Memory B cell (primary cell): ENCODE data around the gene ACOT7.
"Not testable (repeated sequence)": the region's sequence is repeated elsewhere in the genome, so short reads cannot be mapped to it uniquely, and the experiment has no call there.

Experiments used
- ATAC-seq: fragments of 150-1000 bp; cut with Tn5 transposase; 2 replicates; pipeline ENCODE4 v1.10.0; 2021; ENCODE audit warnings: low read depth, mild to moderate bottlenecking, moderate library complexity
- DNase-seq, 2 donors: peaks; one replicate each; pipeline ENCODE4 v3.0.0; 2022; ENCODE audit warnings: low spot score in 2 of 2
- H3K27ac Mint-ChIP-seq: one replicate; pipeline ENCODE4 v1.8.0; 2022; ENCODE audit warnings: mild to moderate bottlenecking, moderate library complexity, mixed read lengths
- H3K27me3 Mint-ChIP-seq: one replicate; pipeline ENCODE4 v1.8.0; 2022; ENCODE audit warnings: mixed read lengths
- H3K36me3 Mint-ChIP-seq: one replicate; pipeline ENCODE4 v1.8.0; 2022; ENCODE audit warnings: mild to moderate bottlenecking, mixed read lengths
- H3K4me1 Mint-ChIP-seq: one replicate; pipeline ENCODE4 v1.8.0; 2022; ENCODE audit warnings: mixed read lengths
- H3K4me3 Mint-ChIP-seq: one replicate; pipeline ENCODE4 v1.8.0; 2022; ENCODE audit warnings: mild to moderate bottlenecking, moderate library complexity, mixed read lengths
- H3K9me3 Mint-ChIP-seq: one replicate; pipeline ENCODE4 v1.8.0; 2022; ENCODE audit warnings: mixed read lengths

The ACOT7 gene

GRCh38 chr1:6372236-6372635 lies 21.3 kb downstream of the ACOT7 start:
- not testable (repeated sequence) for H3K27me3 Mint-ChIP-seq, H3K4me1 Mint-ChIP-seq, DNase-seq, H3K9me3 Mint-ChIP-seq, H3K4me3 Mint-ChIP-seq, H3K27ac Mint-ChIP-seq, H3K36me3 Mint-ChIP-seq, ATAC-seq

GRCh38 chr1:6370006-6370405 lies 23.6 kb downstream of the ACOT7 start:
- Mint-ChIP-seq H3K27me3 (peaks cover 4% of the 10 kb centered on the region), H3K27ac (no peak overlapping the region), H3K4me1 (no peaks in the 10 kb centered on the region), H3K36me3 (peaks cover 6% of the 10 kb centered on the region), H3K9me3 (no peaks in the 10 kb centered on the region), H3K4me3 (no peak overlapping the region)
- ATAC-seq (no peak), DNase-seq (no peak)

- H3K36me3 Mint-ChIP-seq: peaks cover 6% of the 10 kb centered on the region
- no peak overlapping the region for H3K27ac Mint-ChIP-seq
- DNase-seq (no peak), ATAC-seq (no peak)
- no peak overlapping the region for H3K4me3 Mint-ChIP-seq
- no peaks in the 10 kb centered on the region for H3K9me3 Mint-ChIP-seq
- H3K27me3 Mint-ChIP-seq: peaks cover 4% of the 10 kb centered on the region
- peaks cover 6% of the 10 kb centered on the region for H3K4me1 Mint-ChIP-seq
These were observed 26.1 kb downstream of the ACOT7 start for GRCh38 chr1:6367381-6368012.

GRCh38 chr1:6365047-6365446 lies 28.5 kb downstream of the ACOT7 start:
- peaks cover 3% of the 10 kb centered on the region for H3K36me3 Mint-ChIP-seq
- peaks cover 6% of the 10 kb centered on the region for H3K4me1 Mint-ChIP-seq

GRCh38 chr1:6363085-6363884 lies 30.3 kb downstream of the ACOT7 start:
- not testable (repeated sequence) for H3K36me3 Mint-ChIP-seq, H3K27ac Mint-ChIP-seq, H3K9me3 Mint-ChIP-seq, ATAC-seq, H3K27me3 Mint-ChIP-seq, H3K4me3 Mint-ChIP-seq
- H3K4me1 Mint-ChIP-seq: peaks cover 11% of the 10 kb centered on the region
- peak in 1 of 2 donors; percentile 16 for DNase-seq

More at GRCh38 chr1:6365047-6365446, 28.5 kb downstream of the ACOT7 start:
- Mint-ChIP-seq H3K9me3 (no peaks in the 10 kb centered on the region), H3K4me3 (no peak overlapping the region), H3K27ac (no peak overlapping the region), H3K27me3 (no peaks in the 10 kb centered on the region)
- no peak for ATAC-seq
- DNase-seq: no peak

GRCh38 chr1:6361124-6361775 lies 32.3 kb downstream of the ACOT7 start:
- Mint-ChIP-seq H3K36me3 (no peaks in the 10 kb centered on the region), H3K9me3 (no peaks in the 10 kb centered on the region), H3K4me1 (peaks cover 11% of the 10 kb centered on the region), H3K27ac (no peak overlapping the region), H3K27me3 (no peaks in the 10 kb centered on the region), H3K4me3 (no peak overlapping the region)
- DNase-seq: no peak
- ATAC-seq: no peak

GRCh38 chr1:6360517-6361070 lies 33.0 kb downstream of the ACOT7 start:
- Mint-ChIP-seq H3K27me3 (no peaks in the 10 kb centered on the region), H3K4me3 (peak overlapping the region; percentile 66), H3K9me3 (no peaks in the 10 kb centered on the region), H3K27ac (no peak overlapping the region), H3K36me3 (no peaks in the 10 kb centered on the region), H3K4me1 (peaks cover 11% of the 10 kb centered on the region)
- no peak for DNase-seq
- no peak for ATAC-seq

GRCh38 chr1:6360117-6360496 lies 33.5 kb downstream of the ACOT7 start:
- DNase-seq: no peak
- Mint-ChIP-seq H3K4me3 (peak overlapping the region; percentile 66), H3K27ac (peak overlapping the region; percentile 85), H3K27me3 (no peaks in the 10 kb centered on the region), H3K36me3 (no peaks in the 10 kb centered on the region), H3K4me1 (peaks cover 11% of the 10 kb centered on the region), H3K9me3 (no peaks in the 10 kb centered on the region)
- ATAC-seq: no peak

GRCh38 chr1:6359216-6360116 lies 34.1 kb downstream of the ACOT7 start:
- Mint-ChIP-seq H3K4me3 (peak overlapping the region; percentile 62), H3K9me3 (no peaks in the 10 kb centered on the region), H3K36me3 (no peaks in the 10 kb centered on the region), H3K4me1 (peaks cover 11% of the 10 kb centered on the region), H3K27ac (peak overlapping the region; percentile 85), H3K27me3 (no peaks in the 10 kb centered on the region)
- DNase-seq (peak; percentile 38 to 45), ATAC-seq (peak; percentile 94)

GRCh38 chr1:6358757-6359201 lies 34.8 kb downstream of the ACOT7 start:
- H3K36me3 Mint-ChIP-seq: no peaks in the 10 kb centered on the region
- H3K27ac Mint-ChIP-seq: peak overlapping the region; percentile 85
- peaks cover 11% of the 10 kb centered on the region for H3K4me1 Mint-ChIP-seq
- no peaks in the 10 kb centered on the region for H3K27me3 Mint-ChIP-seq
- H3K9me3 Mint-ChIP-seq: no peaks in the 10 kb centered on the region
- ATAC-seq (peak; percentile 30), DNase-seq (no peak)
- H3K4me3 Mint-ChIP-seq: no peak overlapping the region

GRCh38 chr1:6358144-6358624 lies 35.4 kb downstream of the ACOT7 start:
- no peak overlapping the region for H3K4me3 Mint-ChIP-seq
- no peaks in the 10 kb centered on the region for H3K9me3 Mint-ChIP-seq
- H3K36me3 Mint-ChIP-seq: no peaks in the 10 kb centered on the region
- DNase-seq (no peak), ATAC-seq (no peak)
- no peaks in the 10 kb centered on the region for H3K27me3 Mint-ChIP-seq
- H3K27ac Mint-ChIP-seq: no peak overlapping the region
- peaks cover 7% of the 10 kb centered on the region for H3K4me1 Mint-ChIP-seq

GRCh38 chr1:6357243-6357936 lies 36.2 kb downstream of the ACOT7 start:
- Mint-ChIP-seq H3K36me3 (no peaks in the 10 kb centered on the region), H3K27me3 (no peaks in the 10 kb centered on the region), H3K4me3 (no peak overlapping the region), H3K9me3 (no peaks in the 10 kb centered on the region), H3K4me1 (peaks cover 5% of the 10 kb centered on the region), H3K27ac (no peak overlapping the region)
- ATAC-seq: no peak
- DNase-seq: no peak

- Mint-ChIP-seq H3K27ac (no peak overlapping the region), H3K36me3 (no peaks in the 10 kb centered on the region), H3K4me3 (no peak overlapping the region), H3K27me3 (no peaks in the 10 kb centered on the region), H3K4me1 (peaks cover 5% of the 10 kb centered on the region), H3K9me3 (no peaks in the 10 kb centered on the region)
- ATAC-seq (no peak), DNase-seq (no peak)
These were observed 37.9 kb downstream of the ACOT7 start for GRCh38 chr1:6355621-6356020.
